ACC112 (cell line): ENCODE results near the gene CLIP2.
"Not testable (repeated sequence)": the region's sequence is repeated elsewhere in the genome, so short reads cannot be mapped to it uniquely, and the experiment has no call there.

Source experiments
- H2AFZ ChIP-seq: fragments of 200-600 bp; sonication (generic); one replicate; pipeline ENCODE4 v1.6.0; 2017; ENCODE audit warnings: antibody characterized with exemption, low read length; ENCODE audit not compliant: unreplicated experiment
- H3K27ac ChIP-seq: fragments of 200-600 bp; sonication (generic); 2 replicates; pipeline ENCODE4 v1.5.1; 2014; ENCODE audit warnings: low read depth, mild to moderate bottlenecking, antibody characterized with exemption, low read length, moderate library complexity
- H3K27me3 ChIP-seq: fragments of 200-600 bp; sonication (generic); 2 replicates; pipeline ENCODE4 v1.6.1; 2014; ENCODE audit warnings: mild to moderate bottlenecking, antibody characterized with exemption, low read length, moderate library complexity, mixed read lengths; ENCODE audit not compliant: insufficient read depth
- H3K36me3 ChIP-seq: fragments of 200-600 bp; sonication (generic); 2 replicates; pipeline ENCODE4 v1.6.1; 2016; ENCODE audit warnings: mild to moderate bottlenecking, antibody characterized with exemption, low read length, moderate library complexity, mixed read lengths; ENCODE audit not compliant: insufficient read depth
- H3K4me1 ChIP-seq: fragments of 200-600 bp; sonication (generic); one replicate; pipeline ENCODE4 v1.6.1; 2016; ENCODE audit warnings: low read length, mixed read lengths; ENCODE audit not compliant: insufficient read depth, unreplicated experiment, control insufficient read depth
- H3K4me3 ChIP-seq: fragments of 200-600 bp; sonication (generic); 2 replicates; pipeline ENCODE4 v1.5.1; 2014; ENCODE audit warnings: mild to moderate bottlenecking, low read depth, low read length
- H3K79me2 ChIP-seq: fragments of 200-600 bp; sonication (generic); one replicate; pipeline ENCODE4 v1.6.0; 2016; ENCODE audit warnings: low read length; ENCODE audit not compliant: control insufficient read depth, unreplicated experiment, insufficient read depth

CLIP2 gene

GRCh38 chr7:74418076-74418475, 128.9 kb downstream of the CLIP2 start:
- Histone ChIP-seq H3K4me3 (no peak overlapping the region), H3K79me2 (no peaks in the 10 kb centered on the region), H2AFZ (no peak overlapping the region), H3K27me3 (no peaks in the 10 kb centered on the region), H3K27ac (no peak overlapping the region), H3K4me1 (no peaks in the 10 kb centered on the region), H3K36me3 (no peaks in the 10 kb centered on the region)

- Histone ChIP-seq H3K36me3 (no peaks in the 10 kb centered on the region), H2AFZ (no peak overlapping the region), H3K27ac (no peak overlapping the region), H3K79me2 (no peaks in the 10 kb centered on the region), H3K27me3 (no peaks in the 10 kb centered on the region), H3K4me3 (no peak overlapping the region), H3K4me1 (no peaks in the 10 kb centered on the region)
Measured at GRCh38 chr7:74418538-74418937, 129.3 kb downstream of the CLIP2 start.

GRCh38 chr7:74419232-74419631, 130.0 kb downstream of the CLIP2 start:
- H2AFZ ChIP-seq, H3K27me3 ChIP-seq, H3K4me3 ChIP-seq, H3K4me1 ChIP-seq, H3K79me2 ChIP-seq, H3K27ac ChIP-seq, H3K36me3 ChIP-seq: not testable (repeated sequence)

- H3K27ac ChIP-seq = no peak overlapping the region
- H3K27me3 ChIP-seq = no peaks in the 10 kb centered on the region
- no peak overlapping the region for H3K4me3 ChIP-seq
- H3K4me1 ChIP-seq = no peaks in the 10 kb centered on the region
- no peaks in the 10 kb centered on the region for H3K36me3 ChIP-seq
- H2AFZ ChIP-seq = no peak overlapping the region
- H3K79me2 ChIP-seq = no peaks in the 10 kb centered on the region
Measured at GRCh38 chr7:74420006-74420405, 130.8 kb downstream of the CLIP2 start.

GRCh38 chr7:74424291-74424880, 135.2 kb downstream of the CLIP2 start:
- Histone ChIP-seq H3K27me3 (no peaks in the 10 kb centered on the region), H3K4me1 (no peaks in the 10 kb centered on the region), H3K4me3 (no peak overlapping the region), H3K27ac (no peak overlapping the region), H3K36me3 (no peaks in the 10 kb centered on the region), H3K79me2 (no peaks in the 10 kb centered on the region), H2AFZ (no peak overlapping the region)

- no peaks in the 10 kb centered on the region for H3K27me3 ChIP-seq
- no peak overlapping the region for H3K27ac ChIP-seq
- no peaks in the 10 kb centered on the region for H3K4me1 ChIP-seq
- no peaks in the 10 kb centered on the region for H3K79me2 ChIP-seq
- no peak overlapping the region for H3K4me3 ChIP-seq
- H3K36me3 ChIP-seq = no peaks in the 10 kb centered on the region
- no peak overlapping the region for H2AFZ ChIP-seq
Measured at GRCh38 chr7:74428023-74428422, 138.8 kb downstream of the CLIP2 start.

- no peaks in the 10 kb centered on the region for H3K27me3 ChIP-seq
- H3K27ac ChIP-seq = no peak overlapping the region
- H2AFZ ChIP-seq = no peak overlapping the region
- H3K4me1 ChIP-seq = no peaks in the 10 kb centered on the region
- no peaks in the 10 kb centered on the region for H3K79me2 ChIP-seq
- no peak overlapping the region for H3K4me3 ChIP-seq
- no peaks in the 10 kb centered on the region for H3K36me3 ChIP-seq
Measured at GRCh38 chr7:74429153-74429747, 140.0 kb downstream of the CLIP2 start.

- not testable (repeated sequence) for H3K27ac ChIP-seq, H3K79me2 ChIP-seq, H3K27me3 ChIP-seq, H3K4me3 ChIP-seq, H3K4me1 ChIP-seq, H2AFZ ChIP-seq, H3K36me3 ChIP-seq
Measured at GRCh38 chr7:74430409-74430808, 141.2 kb downstream of the CLIP2 start.

GRCh38 chr7:74430961-74431466, 141.8 kb downstream of the CLIP2 start:
- H3K27me3 ChIP-seq = no peaks in the 10 kb centered on the region
- H3K27ac ChIP-seq = no peak overlapping the region
- H3K4me1 ChIP-seq = no peaks in the 10 kb centered on the region
- no peaks in the 10 kb centered on the region for H3K79me2 ChIP-seq
- H3K4me3 ChIP-seq = no peak overlapping the region
- H2AFZ ChIP-seq = no peak overlapping the region
- H3K36me3 ChIP-seq = no peaks in the 10 kb centered on the region

- H3K27ac ChIP-seq, H2AFZ ChIP-seq, H3K36me3 ChIP-seq, H3K4me3 ChIP-seq, H3K4me1 ChIP-seq, H3K27me3 ChIP-seq, H3K79me2 ChIP-seq: not testable (repeated sequence)
Measured at GRCh38 chr7:74437291-74437571, 148.0 kb downstream of the CLIP2 start.

GRCh38 chr7:74438327-74438726, 149.1 kb downstream of the CLIP2 start:
- H3K79me2 ChIP-seq = no peaks in the 10 kb centered on the region
- no peak overlapping the region for H3K4me3 ChIP-seq
- no peaks in the 10 kb centered on the region for H3K36me3 ChIP-seq
- no peak overlapping the region for H2AFZ ChIP-seq
- no peaks in the 10 kb centered on the region for H3K27me3 ChIP-seq
- H3K27ac ChIP-seq = no peak overlapping the region
- no peaks in the 10 kb centered on the region for H3K4me1 ChIP-seq
